Measurements from ENCODE around the gene UBL3.

The UBL3 gene

GRCh38 chr13:29850213-29850898, at the start of gene UBL3:
TSS of gene UBL3 (minus strand) at chr13:29850617. CDS start at chr13:29849538, 1,079 bp downstream.
- peak; percentile 95 for DNase-seq

- no peak for DNase-seq
These were observed 46.7 kb upstream of the UBL3 start for GRCh38 chr13:29897102-29897501.

GRCh38 chr13:29893438-29893837, 43.0 kb upstream of the UBL3 start:
- no peak for DNase-seq

GRCh38 chr13:29892151-29892550, 41.7 kb upstream of the UBL3 start:
- DNase-seq = no peak

- no peak for DNase-seq
These were observed 38.7 kb upstream of the UBL3 start for GRCh38 chr13:29889111-29889510.

GRCh38 chr13:29888306-29888705, 37.9 kb upstream of the UBL3 start:
- DNase-seq = no peak

- no peak for DNase-seq
These were observed 37.3 kb upstream of the UBL3 start for GRCh38 chr13:29887686-29888085.

- no peak for DNase-seq
These were observed 36.7 kb upstream of the UBL3 start for GRCh38 chr13:29887030-29887557.

- peak in 1 of 2 donors; percentile 20 for DNase-seq
These were observed 36.0 kb upstream of the UBL3 start for GRCh38 chr13:29886446-29886845.

GRCh38 chr13:29885989-29886388, 35.6 kb upstream of the UBL3 start:
- DNase-seq = no peak

GRCh38 chr13:29884671-29885430, 34.4 kb upstream of the UBL3 start:
- no peak for DNase-seq

- no peak for DNase-seq
These were observed 33.6 kb upstream of the UBL3 start for GRCh38 chr13:29883941-29884518.

GRCh38 chr13:29882076-29882475, 31.7 kb upstream of the UBL3 start:
- DNase-seq = no peak

GRCh38 chr13:29878101-29878500, 27.7 kb upstream of the UBL3 start:
- no peak for DNase-seq

- no peak for DNase-seq
These were observed 27.1 kb upstream of the UBL3 start for GRCh38 chr13:29877456-29878078.

- no peak for DNase-seq
These were observed 25.2 kb upstream of the UBL3 start for GRCh38 chr13:29875646-29876045.

GRCh38 chr13:29868581-29868980, 18.2 kb upstream of the UBL3 start:
- DNase-seq = no peak

- DNase-seq = no peak
These were observed 15.5 kb upstream of the UBL3 start for GRCh38 chr13:29865934-29866333.

GRCh38 chr13:29861694-29862110, 11.3 kb upstream of the UBL3 start:
- no peak for DNase-seq

GRCh38 chr13:29859971-29860370, 9.6 kb upstream of the UBL3 start:
- DNase-seq = peak in 1 of 2 donors; percentile 22

GRCh38 chr13:29858667-29859066, 8.2 kb upstream of the UBL3 start:
- DNase-seq = no peak

- no peak for DNase-seq
These were observed 7.8 kb upstream of the UBL3 start for GRCh38 chr13:29858231-29858630.

- no peak for DNase-seq
These were observed 6.7 kb upstream of the UBL3 start for GRCh38 chr13:29857085-29857484.

Measured in CD4-positive, alpha-beta T cell treated with Interferon alpha-2 for 1 hour (primary cell).